HL-60 (cell line): Measurements from ENCODE around the gene RPSA.
A peak's percentile ranks its signal among the peaks of the same experiment; 100 is the strongest.

Experiments used
- CTCF ChIP-seq: IDR thresholded peaks from one replicate; pipeline ENCODE4 v1.5.1; 2011; ENCODE audit warnings: low read length, control low read depth, inconsistent platforms; ENCODE audit not compliant: insufficient read depth
- REST ChIP-seq: IDR thresholded peaks from 2 replicates; pipeline ENCODE4 v1.6.1; 2012; ENCODE audit warnings: low read depth; ENCODE audit not compliant: insufficient replicate concordance

GRCh38 chr3:39383045-39383880, 23.3 kb upstream of the RPSA start, which contains the start of gene SLC25A38:
- TF ChIP-seq CTCF (peak; percentile 39), REST (no peak)
